SK-N-SH treated with all-trans-retinoic acid at 6 μM for 48 hours (cell line): ENCODE data around the gene XRCC1.
"Not testable (repeated sequence)": the region's sequence is repeated elsewhere in the genome, so short reads cannot be mapped to it uniquely, and the experiment has no call there.

Experiments used
- ATAC-seq: fragments of 200-7000 bp; cut with Tn5 transposase; 3 replicates; pipeline ENCODE4 v1.9.1; 2020; ENCODE audit warnings: mild to moderate bottlenecking, moderate library complexity
- ARNTL ChIP-seq: fragments of 450-650 bp; formaldehyde crosslinking; IDR thresholded peaks from 2 replicates; pipeline ENCODE4 v1.5.0; 2020; ENCODE audit warnings: low read depth, mild to moderate bottlenecking, moderate library complexity, borderline replicate concordance
- BACH2 ChIP-seq: fragments of 250-450 bp; sonication (Bioruptor Pico); IDR thresholded peaks from 2 replicates; pipeline ENCODE4 v1.9.0; 2021; ENCODE audit warnings: mild to moderate bottlenecking, borderline replicate concordance
- CREB5 ChIP-seq: fragments of 250-450 bp; sonication (Bioruptor Pico); IDR thresholded peaks from 2 replicates; pipeline ENCODE4 v1.5.1; 2020; ENCODE audit warnings: low read depth, mild to moderate bottlenecking, moderate library complexity
- CSDC2 ChIP-seq: fragments of 250-450 bp; sonication (Bioruptor Pico); IDR thresholded peaks from 2 replicates; pipeline ENCODE4 v1.5.0; 2020; ENCODE audit warnings: mild to moderate bottlenecking, moderate library complexity
- CSRNP3 ChIP-seq: fragments of 250-450 bp; sonication (Bioruptor Pico); IDR thresholded peaks from 2 replicates; pipeline ENCODE4 v1.5.1; 2021; ENCODE audit warnings: mild to moderate bottlenecking, moderate library complexity
- ESRRG ChIP-seq: fragments of 250-450 bp; sonication (Bioruptor Pico); IDR thresholded peaks from 2 replicates; pipeline ENCODE4 v1.6.1; 2021; ENCODE audit warnings: mild to moderate bottlenecking
- GLIS3 ChIP-seq: fragments of 250-450 bp; sonication (Bioruptor Pico); IDR thresholded peaks from 2 replicates; pipeline ENCODE4 v1.5.0; 2020; ENCODE audit warnings: mild to moderate bottlenecking, moderate library complexity
- OSR1 ChIP-seq: fragments of 250-450 bp; sonication (Bioruptor Pico); IDR thresholded peaks from 2 replicates; pipeline ENCODE4 v1.8.0; 2022; ENCODE audit warnings: moderate library complexity, mild to moderate bottlenecking, inconsistent platforms
- POU6F1 ChIP-seq: fragments of 250-450 bp; sonication (Bioruptor Pico); IDR thresholded peaks from 2 replicates; pipeline ENCODE4 v1.8.0; 2021; ENCODE audit warnings: low read depth, mild to moderate bottlenecking, moderate library complexity, borderline replicate concordance
- PPARA ChIP-seq: fragments of 250-450 bp; sonication (Bioruptor Pico); IDR thresholded peaks from 2 replicates; pipeline ENCODE4 v1.5.0; 2020; ENCODE audit warnings: mild to moderate bottlenecking, borderline replicate concordance
- RARB ChIP-seq: fragments of 250-450 bp; sonication (Bioruptor Pico); IDR thresholded peaks from 2 replicates; pipeline ENCODE4 v1.8.0; 2021; ENCODE audit warnings: mild to moderate bottlenecking, moderate library complexity
- SNAI2 ChIP-seq: fragments of 250-450 bp; sonication (Bioruptor Pico); IDR thresholded peaks from 2 replicates; pipeline ENCODE4 v1.5.0; 2020; ENCODE audit warnings: mild to moderate bottlenecking, moderate library complexity
- TCF4 ChIP-seq: fragments of 250-450 bp; sonication (Bioruptor Pico); IDR thresholded peaks from 2 replicates; pipeline ENCODE4 v1.8.0; 2021; ENCODE audit warnings: mild to moderate bottlenecking, moderate library complexity, borderline replicate concordance
- TOX ChIP-seq: fragments of 250-450 bp; sonication (Bioruptor Pico); IDR thresholded peaks from 2 replicates; pipeline ENCODE4 v1.8.0; 2021; ENCODE audit warnings: mild to moderate bottlenecking, moderate library complexity, borderline replicate concordance
- ZC3H10 ChIP-seq: fragments of 250-450 bp; sonication (Bioruptor Pico); IDR thresholded peaks from 2 replicates; pipeline ENCODE4 v1.5.1; 2021; ENCODE audit warnings: mild to moderate bottlenecking, moderate library complexity
- ZFP30 ChIP-seq: fragments of 450-650 bp; formaldehyde crosslinking; IDR thresholded peaks from 2 replicates; pipeline ENCODE4 v1.5.0; 2022; ENCODE audit warnings: mild to moderate bottlenecking, moderate library complexity
- ZNF565 ChIP-seq: fragments of 450-650 bp; formaldehyde crosslinking; conservative IDR thresholded peaks from 2 replicates; pipeline ENCODE4 v1.5.0; 2020; ENCODE audit warnings: low read depth, mild to moderate bottlenecking, moderate library complexity
- ZNF70 ChIP-seq: fragments of 450-650 bp; formaldehyde crosslinking; IDR thresholded peaks from 2 replicates; pipeline ENCODE4 v1.5.0; 2020; ENCODE audit warnings: mild to moderate bottlenecking, moderate library complexity
- ZNF8 ChIP-seq: fragments of 450-650 bp; formaldehyde crosslinking; IDR thresholded peaks from 2 replicates; pipeline ENCODE4 v1.5.0; 2020; ENCODE audit warnings: mild to moderate bottlenecking, moderate library complexity
- TF ChIP-seq, protein P1 (sequence below): fragments of 250-450 bp; sonication (Bioruptor Pico); IDR thresholded peaks from 2 replicates; pipeline ENCODE4 v1.8.0; 2020; ENCODE audit warnings: mild to moderate bottlenecking, moderate library complexity, borderline replicate concordance

Gene XRCC1

GRCh38 chr19:43605875-43606568 is 30.7 kb upstream of the XRCC1 start:
- no peak for ATAC-seq
- TF ChIP-seq CSDC2 (CRISPR knock-in tag), result no peak
- TF ChIP-seq ESRRG (CRISPR knock-in tag), result no peak
- TF ChIP-seq CSRNP3, result no peak
- TF ChIP-seq ZC3H10, result no peak
- TF ChIP-seq SNAI2 (CRISPR knock-in tag), result no peak
- TF ChIP-seq CREB5 (CRISPR knock-in tag), result no peak
- TF ChIP-seq ZNF8 (CRISPR knock-in tag), result no peak
- no peak for TF ChIP-seq BACH2 (CRISPR knock-in tag)
- no peak for TF ChIP-seq GLIS3 (CRISPR knock-in tag)
- TF ChIP-seq TOX (CRISPR knock-in tag), result no peak
- no peak for TF ChIP-seq ZNF565 (CRISPR knock-in tag)
- TF ChIP-seq POU6F1 (CRISPR knock-in tag), result no peak
- TF ChIP-seq PPARA (CRISPR knock-in tag), result no peak
- TF ChIP-seq ZFP30, result no peak
- no peak for TF ChIP-seq OSR1
- no peak for TF ChIP-seq ZNF70 (CRISPR knock-in tag)
- TF ChIP-seq TCF4, result no peak
- TF ChIP-seq, protein P1, sequence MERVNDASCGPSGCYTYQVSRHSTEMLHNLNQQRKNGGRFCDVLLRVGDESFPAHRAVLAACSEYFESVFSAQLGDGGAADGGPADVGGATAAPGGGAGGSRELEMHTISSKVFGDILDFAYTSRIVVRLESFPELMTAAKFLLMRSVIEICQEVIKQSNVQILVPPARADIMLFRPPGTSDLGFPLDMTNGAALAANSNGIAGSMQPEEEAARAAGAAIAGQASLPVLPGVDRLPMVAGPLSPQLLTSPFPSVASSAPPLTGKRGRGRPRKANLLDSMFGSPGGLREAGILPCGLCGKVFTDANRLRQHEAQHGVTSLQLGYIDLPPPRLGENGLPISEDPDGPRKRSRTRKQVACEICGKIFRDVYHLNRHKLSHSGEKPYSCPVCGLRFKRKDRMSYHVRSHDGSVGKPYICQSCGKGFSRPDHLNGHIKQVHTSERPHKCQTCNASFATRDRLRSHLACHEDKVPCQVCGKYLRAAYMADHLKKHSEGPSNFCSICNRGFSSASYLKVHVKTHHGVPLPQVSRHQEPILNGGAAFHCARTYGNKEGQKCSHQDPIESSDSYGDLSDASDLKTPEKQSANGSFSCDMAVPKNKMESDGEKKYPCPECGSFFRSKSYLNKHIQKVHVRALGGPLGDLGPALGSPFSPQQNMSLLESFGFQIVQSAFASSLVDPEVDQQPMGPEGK (CRISPR knock-in tag), result no peak
- TF ChIP-seq, all 23 proteins: peak for 0

DNA sequence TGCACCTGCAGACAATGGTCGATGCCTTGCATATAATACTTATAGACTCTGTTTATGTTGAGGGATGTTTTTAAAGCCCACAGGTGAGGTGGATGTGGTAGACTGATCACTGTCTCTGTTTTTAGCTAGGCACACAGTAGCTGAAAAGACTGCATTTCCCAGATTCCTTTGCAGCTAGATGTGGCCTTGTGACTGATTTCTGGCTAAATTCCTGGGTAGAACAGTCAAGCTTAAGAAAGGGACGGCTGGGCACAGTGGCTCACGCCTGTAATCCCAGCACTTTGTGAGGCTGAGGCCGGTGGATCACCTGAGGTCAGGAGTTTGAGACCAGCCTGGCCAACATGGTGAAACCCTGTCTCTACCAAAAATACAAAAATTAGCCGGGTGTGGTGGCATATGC is 25.0 kb upstream of the XRCC1 start:
- ATAC-seq, result not testable (repeated sequence)

GRCh38 chr19:43599635-43600295 is 24.4 kb upstream of the XRCC1 start:
- ATAC-seq, result no peak
- TF ChIP-seq SNAI2 (CRISPR knock-in tag) (no peak), RARB (CRISPR knock-in tag) (no peak), ARNTL (CRISPR knock-in tag) (no peak), ZNF8 (CRISPR knock-in tag) (no peak), CREB5 (CRISPR knock-in tag) (no peak), GLIS3 (CRISPR knock-in tag) (no peak), ESRRG (CRISPR knock-in tag) (no peak), ZFP30 (no peak), ZC3H10 (no peak), TCF4 (no peak), POU6F1 (CRISPR knock-in tag) (no peak), ZNF565 (CRISPR knock-in tag) (no peak), ZNF70 (CRISPR knock-in tag) (no peak)
- TF ChIP-seq, all 23 proteins: peak for 0
